Astrocyte (in vitro differentiated cells and primary cell): ENCODE data around the gene SUN2.

ENCODE experiments used
- EZH2 ChIP-seq: IDR thresholded peaks from 2 replicates; pipeline ENCODE4 v1.6.1; 2012; ENCODE audit warnings: mild to moderate bottlenecking, low read length, inconsistent platforms; ENCODE audit not compliant: insufficient read depth
- TF ChIP-seq, protein P1 (sequence below): IDR thresholded peaks from 2 replicates; pipeline ENCODE4 v1.5.1; 2011; ENCODE audit warnings: low read depth, mild to moderate bottlenecking, inconsistent platforms, low read length, moderate library complexity; ENCODE audit not compliant: insufficient read depth

- TF ChIP-seq, protein P1, sequence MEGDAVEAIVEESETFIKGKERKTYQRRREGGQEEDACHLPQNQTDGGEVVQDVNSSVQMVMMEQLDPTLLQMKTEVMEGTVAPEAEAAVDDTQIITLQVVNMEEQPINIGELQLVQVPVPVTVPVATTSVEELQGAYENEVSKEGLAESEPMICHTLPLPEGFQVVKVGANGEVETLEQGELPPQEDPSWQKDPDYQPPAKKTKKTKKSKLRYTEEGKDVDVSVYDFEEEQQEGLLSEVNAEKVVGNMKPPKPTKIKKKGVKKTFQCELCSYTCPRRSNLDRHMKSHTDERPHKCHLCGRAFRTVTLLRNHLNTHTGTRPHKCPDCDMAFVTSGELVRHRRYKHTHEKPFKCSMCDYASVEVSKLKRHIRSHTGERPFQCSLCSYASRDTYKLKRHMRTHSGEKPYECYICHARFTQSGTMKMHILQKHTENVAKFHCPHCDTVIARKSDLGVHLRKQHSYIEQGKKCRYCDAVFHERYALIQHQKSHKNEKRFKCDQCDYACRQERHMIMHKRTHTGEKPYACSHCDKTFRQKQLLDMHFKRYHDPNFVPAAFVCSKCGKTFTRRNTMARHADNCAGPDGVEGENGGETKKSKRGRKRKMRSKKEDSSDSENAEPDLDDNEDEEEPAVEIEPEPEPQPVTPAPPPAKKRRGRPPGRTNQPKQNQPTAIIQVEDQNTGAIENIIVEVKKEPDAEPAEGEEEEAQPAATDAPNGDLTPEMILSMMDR = no peak
- no peak for TF ChIP-seq EZH2
These were observed 1.6 kb upstream of the SUN2 start for GRCh38 chr22:38757464-38757757.
